ENCODE results near the gene CRYBG3.

DNA sequence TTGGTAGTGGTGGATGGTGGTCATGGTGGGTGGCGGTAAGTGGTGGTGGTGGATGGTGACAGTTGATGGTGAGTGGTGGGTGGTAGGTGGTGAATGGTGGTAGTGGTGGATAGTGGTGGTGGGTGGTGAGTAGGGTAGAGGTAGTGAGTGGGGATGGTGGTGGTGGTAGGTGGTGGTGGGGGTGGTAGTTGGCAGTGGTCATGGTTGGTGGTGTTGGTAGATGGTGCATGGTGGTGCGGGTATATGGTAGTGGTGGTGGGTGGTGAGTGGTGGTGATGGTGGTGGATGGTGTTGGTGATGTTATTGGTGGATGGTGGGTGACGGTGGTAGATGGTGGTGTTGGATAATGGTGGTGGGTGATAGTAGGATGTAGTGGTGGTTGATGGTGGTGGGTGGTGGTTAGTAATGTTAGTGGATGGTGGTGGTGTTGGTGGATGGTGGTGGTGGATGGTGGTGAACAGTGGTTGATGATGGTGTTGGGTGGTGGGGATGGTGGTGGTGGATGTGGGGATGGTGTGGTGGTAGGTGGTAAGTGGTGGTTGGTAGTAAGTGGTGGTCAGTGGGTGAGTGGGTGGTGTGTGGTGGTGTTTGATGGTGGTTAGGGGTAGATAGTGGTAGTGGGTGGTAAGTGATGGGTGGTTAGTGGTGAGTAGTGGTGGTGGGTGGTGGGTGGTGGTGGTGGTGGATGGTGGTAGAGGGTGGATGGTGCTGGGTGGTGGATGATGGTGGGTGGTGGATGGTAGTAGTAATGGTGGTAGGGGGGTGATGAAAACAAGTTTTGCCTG lies 167.2 kb downstream of the CRYBG3 start:
- TF ChIP-seq, protein P1, sequence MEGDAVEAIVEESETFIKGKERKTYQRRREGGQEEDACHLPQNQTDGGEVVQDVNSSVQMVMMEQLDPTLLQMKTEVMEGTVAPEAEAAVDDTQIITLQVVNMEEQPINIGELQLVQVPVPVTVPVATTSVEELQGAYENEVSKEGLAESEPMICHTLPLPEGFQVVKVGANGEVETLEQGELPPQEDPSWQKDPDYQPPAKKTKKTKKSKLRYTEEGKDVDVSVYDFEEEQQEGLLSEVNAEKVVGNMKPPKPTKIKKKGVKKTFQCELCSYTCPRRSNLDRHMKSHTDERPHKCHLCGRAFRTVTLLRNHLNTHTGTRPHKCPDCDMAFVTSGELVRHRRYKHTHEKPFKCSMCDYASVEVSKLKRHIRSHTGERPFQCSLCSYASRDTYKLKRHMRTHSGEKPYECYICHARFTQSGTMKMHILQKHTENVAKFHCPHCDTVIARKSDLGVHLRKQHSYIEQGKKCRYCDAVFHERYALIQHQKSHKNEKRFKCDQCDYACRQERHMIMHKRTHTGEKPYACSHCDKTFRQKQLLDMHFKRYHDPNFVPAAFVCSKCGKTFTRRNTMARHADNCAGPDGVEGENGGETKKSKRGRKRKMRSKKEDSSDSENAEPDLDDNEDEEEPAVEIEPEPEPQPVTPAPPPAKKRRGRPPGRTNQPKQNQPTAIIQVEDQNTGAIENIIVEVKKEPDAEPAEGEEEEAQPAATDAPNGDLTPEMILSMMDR (IDR thresholded peaks at IDR 0.05): no peak
- TF ChIP-seq POLR2A (IDR thresholded peaks at IDR 0.05) (no peak), EP300 (IDR thresholded peaks at IDR 0.05) (no peak)

All from ovary (tissue), 3 donors.